GM19238 (cell line): ENCODE results near the gene EEIG2.
"Not testable (repeated sequence)": the region's sequence is repeated elsewhere in the genome, so short reads cannot be mapped to it uniquely, and the experiment has no call there.

Source experiments
- DNase-seq: peaks from one replicate; pipeline ENCODE4 v3.0.0; 2011; ENCODE audit warnings: low spot score; ENCODE audit not compliant: insufficient read length

The EEIG2 gene

GRCh38 chr1:108559215-108560186, at the start of gene EEIG2:
EEIG2 (plus strand) TSS chr1:108560100; CDS start chr1:108560429, 329 bp downstream.
- peak; percentile 80 for DNase-seq

- DNase-seq, result no peak
Observed at GRCh38 chr1:108511764-108512163, 48.1 kb upstream of the EEIG2 start.

GRCh38 chr1:108512239-108513043, 47.5 kb upstream of the EEIG2 start:
- no peak for DNase-seq

- no peak for DNase-seq
Observed at GRCh38 chr1:108513044-108513415, 46.9 kb upstream of the EEIG2 start.

- not testable (repeated sequence) for DNase-seq
Observed at GRCh38 chr1:108513914-108514313, 46.0 kb upstream of the EEIG2 start.

GRCh38 chr1:108517301-108517897, 42.5 kb upstream of the EEIG2 start:
- DNase-seq, result not testable (repeated sequence)

- no peak for DNase-seq
Observed at GRCh38 chr1:108521990-108522393, 37.9 kb upstream of the EEIG2 start.

GRCh38 chr1:108523829-108524228, 36.1 kb upstream of the EEIG2 start:
- no peak for DNase-seq

- DNase-seq, result no peak
Observed at GRCh38 chr1:108524676-108525075, 35.2 kb upstream of the EEIG2 start.

- DNase-seq, result no peak
Observed at GRCh38 chr1:108527135-108527534, 32.8 kb upstream of the EEIG2 start.

GRCh38 chr1:108527837-108528236, 32.1 kb upstream of the EEIG2 start:
- DNase-seq, result no peak

GRCh38 chr1:108531444-108531843, 28.5 kb upstream of the EEIG2 start:
- no peak for DNase-seq

GRCh38 chr1:108532730-108533129, 27.2 kb upstream of the EEIG2 start:
- no peak for DNase-seq

GRCh38 chr1:108533351-108534083, 26.4 kb upstream of the EEIG2 start:
- peak; percentile 3 for DNase-seq

GRCh38 chr1:108534759-108535158, 25.1 kb upstream of the EEIG2 start:
- DNase-seq, result no peak

- DNase-seq, result not testable (repeated sequence)
Observed at GRCh38 chr1:108535315-108535897, 24.5 kb upstream of the EEIG2 start.

GRCh38 chr1:108536021-108536420, 23.9 kb upstream of the EEIG2 start:
- not testable (repeated sequence) for DNase-seq

- DNase-seq, result not testable (repeated sequence)
Observed at GRCh38 chr1:108536791-108537190, 23.1 kb upstream of the EEIG2 start.

GRCh38 chr1:108537976-108538375, 21.9 kb upstream of the EEIG2 start:
- DNase-seq, result no peak

GRCh38 chr1:108540977-108541376, 18.9 kb upstream of the EEIG2 start:
- DNase-seq, result no peak

GRCh38 chr1:108541861-108542260, 18.0 kb upstream of the EEIG2 start:
- no peak for DNase-seq
